Measurements from ENCODE around the gene UGT1A3. TPM values are rescaled to one million over a fixed set of nuclear protein-coding genes. Genes with fewer than 3 reads are reported as not detected.

The UGT1A3 gene
- total and polyA plus RNA-seq, 10 of the 15 experiments (the other 5 are each of a cell fraction or from before 2014, with no cell fraction given) = not detected

- no peak overlapping the region for H3K9ac ChIP-seq (ENCODE audit: control insufficient read depth, insufficient read depth, low read length)
- no peak for DNase-seq (ENCODE audit: low read depth, low spot score)
- FAIRE-seq = no peak
- CTCF ChIA-PET = no interaction called here
- TF ChIP-seq KDM1A (IDR thresholded peaks at IDR 0.05; ENCODE audit: borderline replicate concordance) = no peak
- no peak for TF ChIP-seq E2F4 (IDR thresholded peaks at IDR 0.05; ENCODE audit: low read depth, low read length)
- TF ChIP-seq, protein P1, sequence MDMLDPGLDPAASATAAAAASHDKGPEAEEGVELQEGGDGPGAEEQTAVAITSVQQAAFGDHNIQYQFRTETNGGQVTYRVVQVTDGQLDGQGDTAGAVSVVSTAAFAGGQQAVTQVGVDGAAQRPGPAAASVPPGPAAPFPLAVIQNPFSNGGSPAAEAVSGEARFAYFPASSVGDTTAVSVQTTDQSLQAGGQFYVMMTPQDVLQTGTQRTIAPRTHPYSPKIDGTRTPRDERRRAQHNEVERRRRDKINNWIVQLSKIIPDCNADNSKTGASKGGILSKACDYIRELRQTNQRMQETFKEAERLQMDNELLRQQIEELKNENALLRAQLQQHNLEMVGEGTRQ (IDR thresholded peaks at IDR 0.05; ENCODE audit: borderline replicate concordance, low read depth, low read length) = no peak
- no peak for TF ChIP-seq NFYB (IDR thresholded peaks at IDR 0.05; ENCODE audit: insufficient read depth, low read depth, low read length)
- H3K79me2 ChIP-seq (ENCODE audit: control insufficient read depth, insufficient read depth, low read length) = no peaks in the 10 kb centered on the region
- H4K20me1 ChIP-seq (ENCODE audit: control insufficient read depth, insufficient read depth) = no peaks in the 10 kb centered on the region
- no peaks in the 10 kb centered on the region for H3K9me3 ChIP-seq (replicated peaks; ENCODE audit: control insufficient read depth, insufficient read depth, low read length)
- intact Hi-C loops (cut with micrococcal nuclease; ENCODE audit: unreplicated experiment) = no loop called here
- no peaks in the 10 kb centered on the region for H3K27me3 ChIP-seq (replicated peaks in 1 of 2; ENCODE audit: control insufficient read depth in 2 of 2, insufficient read depth in 2 of 2, low read length in 1 of 2)
- H2AFZ ChIP-seq (ENCODE audit: control insufficient read depth, low read depth, low read length) = no peak overlapping the region
- 49% methylated on average over 4 of the region's 4 CpGs for WGBS (ENCODE audit: insufficient coverage, insufficient replicate concordance, low lambda C conversion rate, missing lambda C conversion rate)
- no TSS peak for BruUV-seq (replicated peaks)
- no peak overlapping the region for H3K4me2 ChIP-seq (ENCODE audit: control insufficient read depth, insufficient read depth)
- RAD21 ChIA-PET (ENCODE audit: unreplicated experiment) = no interaction called here
- no peak overlapping the region for H3K27ac ChIP-seq (ENCODE audit: control insufficient read depth, insufficient read depth)
- H3K36me3 ChIP-seq (ENCODE audit: control insufficient read depth in 2 of 2, insufficient read depth in 2 of 2, low read length in 1 of 2) = no peaks in the 10 kb centered on the region
- POLR2A ChIA-PET = no interaction called here
- SMC1A ChIA-PET (ENCODE audit: uncharacterized antibody, unreplicated experiment) = interaction anchor here (1.0 kb wide), 1 partner anchor 44 kb away, joined by 3 read pairs; no protein-coding TSS in a partner anchor
- H3K4me1 ChIP-seq (ENCODE audit: control insufficient read depth, insufficient read depth, low read length) = no peaks in the 10 kb centered on the region
- ATAC-seq = no peak
- in situ Hi-C loops (cut with MboI) = no loop called here
- H3K4me3 ChIP-seq = no peak overlapping the region
Measured at GRCh38 chr2:233698740-233699139, 30.1 kb upstream of the UGT1A3 start.

DNA sequence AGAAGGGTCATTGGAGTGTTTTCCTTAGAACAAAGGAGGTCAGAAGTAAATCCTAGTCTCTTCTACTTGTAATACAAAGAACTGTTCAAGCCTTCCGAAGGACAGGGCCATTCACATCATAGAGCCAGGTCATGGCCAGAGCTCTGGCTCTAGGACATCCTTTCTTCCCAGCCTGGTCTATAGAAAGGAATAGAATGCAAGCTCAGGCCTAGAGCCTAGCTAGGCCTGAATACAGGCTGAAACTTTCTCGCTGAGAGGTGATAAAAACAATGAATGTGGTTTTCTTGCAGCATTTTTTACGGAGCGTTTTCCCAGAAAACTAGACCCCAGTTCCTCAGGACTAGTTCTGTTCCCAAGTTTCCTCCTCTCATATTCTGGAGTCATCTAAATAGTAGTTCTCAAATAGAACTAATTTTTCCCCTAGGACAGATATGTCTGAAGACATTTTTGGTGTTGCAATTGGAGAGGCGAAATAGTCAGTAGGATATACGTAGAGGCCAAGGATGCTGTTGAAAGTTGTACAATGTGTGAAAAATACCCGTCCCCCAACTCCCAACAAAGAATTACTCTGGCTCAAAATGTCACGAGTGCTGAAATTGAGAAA is 29.3 kb upstream of the UGT1A3 start:
- Histone ChIP-seq H3K4me1 (ENCODE audit: control insufficient read depth, insufficient read depth, low read length) (no peaks in the 10 kb centered on the region), H3K27ac (ENCODE audit: control insufficient read depth, insufficient read depth) (no peak overlapping the region), H2AFZ (ENCODE audit: control insufficient read depth, low read depth, low read length) (no peak overlapping the region), H3K4me2 (ENCODE audit: control insufficient read depth, insufficient read depth) (no peak overlapping the region), H3K9me3 (replicated peaks; ENCODE audit: control insufficient read depth, insufficient read depth, low read length) (no peaks in the 10 kb centered on the region), H3K79me2 (ENCODE audit: control insufficient read depth, insufficient read depth, low read length) (no peaks in the 10 kb centered on the region), H3K4me3 (no peak overlapping the region), H3K27me3 (replicated peaks in 1 of 2; ENCODE audit: control insufficient read depth in 2 of 2, insufficient read depth in 2 of 2, low read length in 1 of 2) (no peaks in the 10 kb centered on the region), H3K9ac (ENCODE audit: control insufficient read depth, insufficient read depth, low read length) (no peak overlapping the region), H3K36me3 (ENCODE audit: control insufficient read depth in 2 of 2, insufficient read depth in 2 of 2, low read length in 1 of 2) (no peaks in the 10 kb centered on the region), H4K20me1 (ENCODE audit: control insufficient read depth, insufficient read depth) (no peaks in the 10 kb centered on the region)
- CTCF ChIA-PET = no interaction called here
- ATAC-seq = no peak
- TF ChIP-seq ZNF207 (IDR thresholded peaks at IDR 0.05; ENCODE audit: borderline replicate concordance) = no peak
- no peak for TF ChIP-seq SUZ12 (IDR thresholded peaks at IDR 0.05; ENCODE audit: unreplicated experiment)
- TF ChIP-seq HDAC6 (IDR thresholded peaks at IDR 0.05; ENCODE audit: unreplicated experiment) = no peak
- in situ Hi-C loops (cut with MboI) = no loop called here
- POLR2A ChIA-PET = no interaction called here
- SMC1A ChIA-PET (ENCODE audit: uncharacterized antibody, unreplicated experiment) = interaction anchor here (1.0 kb wide), 1 partner anchor 45 kb away, joined by 3 read pairs; no protein-coding TSS in a partner anchor
- intact Hi-C loops (cut with micrococcal nuclease; ENCODE audit: unreplicated experiment) = no loop called here
- no TSS peak for BruUV-seq (replicated peaks)
- FAIRE-seq = no peak
- RAD21 ChIA-PET (ENCODE audit: unreplicated experiment) = no interaction called here
- no peak for DNase-seq (ENCODE audit: low read depth, low spot score)
- 54% methylated on average over 8 of the region's 8 CpGs for WGBS (ENCODE audit: insufficient coverage, insufficient replicate concordance, low lambda C conversion rate, missing lambda C conversion rate)

Measured in GM12878 (cell line).